Vagina (tissue), 2 donors: ENCODE results near the gene ADORA3. TPM values are rescaled to one million over a fixed set of nuclear protein-coding genes. Genes with fewer than 3 reads are reported as not detected.

ENCODE experiments used
- DNase-seq, 2 donors: peaks; one replicate each; pipeline ENCODE4 v3.0.0-alpha.2; 2017; ENCODE audit errors: extremely low spot score in 2 of 2
- H3K27ac ChIP-seq: fragments of 200-600 bp; sonication (generic); one replicate; pipeline ENCODE4 v1.5.1; 2019
- H3K27me3 ChIP-seq: fragments of 200-600 bp; sonication (generic); one replicate; pipeline ENCODE4 v1.5.1; 2019
- H3K36me3 ChIP-seq, 2 donors: fragments of 200-600 bp; sonication (generic); one replicate each; pipeline ENCODE4 v1.5.1; 2017 to 2019
- H3K4me1 ChIP-seq: fragments of 200-600 bp; sonication (generic); one replicate; pipeline ENCODE4 v1.5.1; 2019
- H3K4me3 ChIP-seq, 2 donors: fragments of 200-600 bp; sonication (generic); 1 replicate in 1 of 2; 2 replicates in 1 of 2; pipeline ENCODE4 v1.5.1; 2016 to 2019
- H3K9me3 ChIP-seq: fragments of 200-600 bp; sonication (generic); one replicate; pipeline ENCODE4 v1.5.1; 2019
- CTCF ChIP-seq, 3 experiments: fragments of 450-650 bp in 2 of 3; fragments of 200-600 bp in 1 of 3; sonication (generic) in 1 of 3; IDR thresholded peaks; one replicate each; pipeline ENCODE4 v1.5.1; 2017 to 2019; ENCODE audit warnings: antibody characterized with exemption in 3 of 3, mild to moderate bottlenecking in 2 of 3, moderate library complexity in 2 of 3
- POLR2A ChIP-seq, 2 donors: fragments of 450-650 bp; IDR thresholded peaks; one replicate each; pipeline ENCODE4 v1.6.1; 2017; ENCODE audit warnings: antibody characterized with exemption in 2 of 2, mild to moderate bottlenecking in 2 of 2, moderate library complexity in 2 of 2
- POLR2AphosphoS5 ChIP-seq, 2 donors: sonication (generic); formaldehyde crosslinking; IDR thresholded peaks; one replicate each; pipeline ENCODE4 v1.9.0; 2017; ENCODE audit warnings: antibody characterized with exemption in 2 of 2, mild to moderate bottlenecking in 2 of 2, low read depth in 1 of 2; ENCODE audit not compliant: insufficient read depth in 1 of 2
- intact Hi-C: fragments of 100-400 bp; cut with DNase I; formaldehyde crosslinking; loops from one replicate; pipeline ENCODE4 v1.15.1; 2023
- total RNA-seq: library from RNA; depleted of rRNA; stranded (reverse); fragments of >200 nt; gene quantifications from one replicate; pipeline ENCODE4 v1.2.3, GENCODE V29; 2016

Gene ADORA3
- total RNA-seq, 1 donor from 2014 or later: 5.2 TPM

GRCh38 chr1:111490220-111490619 lies 13.2 kb downstream of the ADORA3 start:
- no peaks in the 10 kb centered on the region for H3K9me3 ChIP-seq
- no peak overlapping the region for H3K27ac ChIP-seq
- no peaks in the 10 kb centered on the region for H3K36me3 ChIP-seq
- no peaks in the 10 kb centered on the region for H3K4me1 ChIP-seq
- no peak for DNase-seq
- intact Hi-C loops: no loop called here
- no peak overlapping the region for H3K4me3 ChIP-seq
- no peak for TF ChIP-seq POLR2AphosphoS5 (IDR thresholded peaks at IDR 0.05; ENCODE audit: insufficient read depth in 1 of 2, low read depth in 1 of 2)
- TF ChIP-seq CTCF (IDR thresholded peaks at IDR 0.05): no peak
- TF ChIP-seq POLR2A (IDR thresholded peaks at IDR 0.05): no peak
- no peaks in the 10 kb centered on the region for H3K27me3 ChIP-seq

GRCh38 chr1:111489604-111490003 lies 13.8 kb downstream of the ADORA3 start:
- no peak overlapping the region for H3K27ac ChIP-seq
- no peak for DNase-seq
- H3K27me3 ChIP-seq: no peaks in the 10 kb centered on the region
- no peak overlapping the region for H3K4me3 ChIP-seq
- TF ChIP-seq POLR2AphosphoS5 (IDR thresholded peaks at IDR 0.05; ENCODE audit: insufficient read depth in 1 of 2, low read depth in 1 of 2) (no peak), CTCF (IDR thresholded peaks at IDR 0.05) (no peak), POLR2A (IDR thresholded peaks at IDR 0.05) (no peak)
- no peaks in the 10 kb centered on the region for H3K4me1 ChIP-seq
- no peaks in the 10 kb centered on the region for H3K9me3 ChIP-seq
- no peaks in the 10 kb centered on the region for H3K36me3 ChIP-seq
- intact Hi-C loops: no loop called here

GRCh38 chr1:111488669-111489068 lies 14.8 kb downstream of the ADORA3 start:
- no peak for DNase-seq
- Histone ChIP-seq H3K4me1 (no peaks in the 10 kb centered on the region), H3K4me3 (no peak overlapping the region), H3K36me3 (no peaks in the 10 kb centered on the region), H3K27me3 (no peaks in the 10 kb centered on the region), H3K27ac (no peak overlapping the region), H3K9me3 (no peaks in the 10 kb centered on the region)
- intact Hi-C loops: no loop called here
- TF ChIP-seq CTCF (IDR thresholded peaks at IDR 0.05) (no peak), POLR2A (IDR thresholded peaks at IDR 0.05) (no peak), POLR2AphosphoS5 (IDR thresholded peaks at IDR 0.05; ENCODE audit: insufficient read depth in 1 of 2, low read depth in 1 of 2) (no peak)

GRCh38 chr1:111487133-111487532 lies 16.3 kb downstream of the ADORA3 start:
- Histone ChIP-seq H3K27ac (no peak overlapping the region), H3K27me3 (no peaks in the 10 kb centered on the region), H3K9me3 (no peaks in the 10 kb centered on the region), H3K4me3 (no peak overlapping the region), H3K4me1 (no peaks in the 10 kb centered on the region), H3K36me3 (no peaks in the 10 kb centered on the region)
- intact Hi-C loops: no loop called here
- no peak for TF ChIP-seq CTCF (IDR thresholded peaks at IDR 0.05)
- TF ChIP-seq POLR2A (IDR thresholded peaks at IDR 0.05): no peak
- DNase-seq: no peak

- Histone ChIP-seq H3K9me3 (no peaks in the 10 kb centered on the region), H3K36me3 (no peaks in the 10 kb centered on the region), H3K4me1 (no peaks in the 10 kb centered on the region), H3K27me3 (no peaks in the 10 kb centered on the region), H3K27ac (no peak overlapping the region), H3K4me3 (no peak overlapping the region)
- TF ChIP-seq CTCF (IDR thresholded peaks at IDR 0.05) (no peak), POLR2A (IDR thresholded peaks at IDR 0.05) (no peak), POLR2AphosphoS5 (IDR thresholded peaks at IDR 0.05; ENCODE audit: insufficient read depth in 1 of 2, low read depth in 1 of 2) (no peak)
- intact Hi-C loops: no loop called here
- no peak for DNase-seq
Observed at GRCh38 chr1:111486431-111486830, 17.0 kb downstream of the ADORA3 start.
